T-helper 2 cell treated with Interferon-gamma antibody and Interleukin-4, amounts not matched to agents 5 μg/mL and 100 μg/mL, for 36 hours (primary cell): ENCODE measurements around the gene PRSS48.

ENCODE experiments used
- DNase-seq: peaks from one replicate; pipeline ENCODE4 v3.0.0; 2021; ENCODE audit warnings: low spot score
- H3K27ac Mint-ChIP-seq: one replicate; pipeline ENCODE4 v1.8.0; 2021; ENCODE audit warnings: mild to moderate bottlenecking, mixed read lengths
- H3K27me3 Mint-ChIP-seq: one replicate; pipeline ENCODE4 v1.8.0; 2021; ENCODE audit warnings: low read depth, mixed read lengths
- H3K36me3 Mint-ChIP-seq: one replicate; pipeline ENCODE4 v1.8.0; 2021; ENCODE audit warnings: low read depth, mixed read lengths
- H3K4me1 Mint-ChIP-seq: one replicate; pipeline ENCODE4 v1.8.0; 2021; ENCODE audit warnings: low read depth, mixed read lengths
- H3K4me3 Mint-ChIP-seq: one replicate; pipeline ENCODE4 v1.8.0; 2022; ENCODE audit warnings: mild to moderate bottlenecking, moderate library complexity, mixed read lengths
- H3K9me3 Mint-ChIP-seq: one replicate; pipeline ENCODE4 v1.8.0; 2021; ENCODE audit warnings: mixed read lengths

Gene PRSS48

GRCh38 chr4:151331276-151332042, 54.5 kb downstream of the PRSS48 start:
- no peak overlapping the region for H3K27ac Mint-ChIP-seq
- no peaks in the 10 kb centered on the region for H3K4me1 Mint-ChIP-seq
- no peaks in the 10 kb centered on the region for H3K9me3 Mint-ChIP-seq
- H3K27me3 Mint-ChIP-seq = peaks cover 19% of the 10 kb centered on the region
- no peak for DNase-seq
- no peaks in the 10 kb centered on the region for H3K36me3 Mint-ChIP-seq
- H3K4me3 Mint-ChIP-seq = no peak overlapping the region

GRCh38 chr4:151339467-151339866, 62.5 kb downstream of the PRSS48 start:
- no peak for DNase-seq
- H3K27ac Mint-ChIP-seq = no peak overlapping the region
- no peaks in the 10 kb centered on the region for H3K4me1 Mint-ChIP-seq
- H3K27me3 Mint-ChIP-seq = no peaks in the 10 kb centered on the region
- H3K4me3 Mint-ChIP-seq = no peak overlapping the region
- no peaks in the 10 kb centered on the region for H3K36me3 Mint-ChIP-seq
- H3K9me3 Mint-ChIP-seq = no peaks in the 10 kb centered on the region

- no peaks in the 10 kb centered on the region for H3K4me1 Mint-ChIP-seq
- no peaks in the 10 kb centered on the region for H3K36me3 Mint-ChIP-seq
- H3K9me3 Mint-ChIP-seq = no peaks in the 10 kb centered on the region
- no peaks in the 10 kb centered on the region for H3K27me3 Mint-ChIP-seq
- H3K27ac Mint-ChIP-seq = no peak overlapping the region
- no peak overlapping the region for H3K4me3 Mint-ChIP-seq
- DNase-seq = no peak
Measured at GRCh38 chr4:151340751-151341385, 63.9 kb downstream of the PRSS48 start.
